Nephron (organoid): ENCODE measurements around the gene CELF1.

ENCODE experiments used
- H3K27ac Mint-ChIP-seq, 3 experiments: 2 replicates each; pipeline ENCODE4 v1.8.0; 2020; ENCODE audit warnings: mixed read lengths in 3 of 3, mild to moderate bottlenecking in 2 of 3, moderate library complexity in 1 of 3
- H3K27me3 Mint-ChIP-seq: 2 replicates; pipeline ENCODE4 v1.8.0; 2021; ENCODE audit warnings: low read depth, mild to moderate bottlenecking, moderate library complexity, mixed read lengths
- H3K36me3 Mint-ChIP-seq: 2 replicates; pipeline ENCODE4 v1.8.0; 2020; ENCODE audit warnings: low read depth, mixed read lengths
- H3K4me1 Mint-ChIP-seq: 2 replicates; pipeline ENCODE4 v1.8.0; 2020; ENCODE audit warnings: mixed read lengths
- H3K4me3 Mint-ChIP-seq, 3 experiments: 2 replicates each; pipeline ENCODE4 v1.8.0; 2020; ENCODE audit warnings: mild to moderate bottlenecking in 3 of 3, mixed read lengths in 3 of 3, moderate library complexity in 2 of 3
- H3K9me3 Mint-ChIP-seq: 2 replicates; pipeline ENCODE4 v1.8.0; 2020; ENCODE audit warnings: mixed read lengths
- TF ChIP-seq, protein P1 (sequence below), 3 experiments: fragments of 200-600 bp; sonication (generic); IDR thresholded peaks; one replicate each; pipeline ENCODE4 v1.5.0; 2021; ENCODE audit warnings: antibody characterized with exemption in 3 of 3; ENCODE audit not compliant: unreplicated experiment in 3 of 3

The CELF1 gene

DNA sequence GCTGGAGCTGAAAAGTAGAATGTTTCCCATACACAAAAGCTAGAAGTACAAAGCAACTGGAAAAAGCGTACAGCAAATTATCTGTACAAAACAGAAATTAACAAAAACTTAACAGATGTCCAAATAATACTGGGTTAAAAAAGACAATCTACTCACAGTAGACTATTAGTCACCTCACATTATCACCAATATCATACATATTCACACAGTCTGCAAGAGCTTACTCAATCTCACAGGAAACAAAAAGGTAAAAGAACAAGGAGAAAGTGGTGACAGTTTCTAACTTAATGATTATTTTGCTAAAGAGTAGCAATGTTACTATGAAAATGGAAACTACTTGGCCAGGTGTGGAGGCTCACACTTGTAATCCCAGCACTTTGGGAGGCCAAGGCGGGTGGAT lies 11.9 kb downstream of the CELF1 start:
- Mint-ChIP-seq H3K36me3 (peaks cover 4% of the 10 kb centered on the region), H3K27me3 (no peaks in the 10 kb centered on the region), H3K9me3 (no peaks in the 10 kb centered on the region), H3K4me1 (peaks cover 37% of the 10 kb centered on the region), H3K4me3 (no peak overlapping the region), H3K27ac (peak overlapping the region in 1 of 3 experiments; percentile 55)
- TF ChIP-seq, protein P1, sequence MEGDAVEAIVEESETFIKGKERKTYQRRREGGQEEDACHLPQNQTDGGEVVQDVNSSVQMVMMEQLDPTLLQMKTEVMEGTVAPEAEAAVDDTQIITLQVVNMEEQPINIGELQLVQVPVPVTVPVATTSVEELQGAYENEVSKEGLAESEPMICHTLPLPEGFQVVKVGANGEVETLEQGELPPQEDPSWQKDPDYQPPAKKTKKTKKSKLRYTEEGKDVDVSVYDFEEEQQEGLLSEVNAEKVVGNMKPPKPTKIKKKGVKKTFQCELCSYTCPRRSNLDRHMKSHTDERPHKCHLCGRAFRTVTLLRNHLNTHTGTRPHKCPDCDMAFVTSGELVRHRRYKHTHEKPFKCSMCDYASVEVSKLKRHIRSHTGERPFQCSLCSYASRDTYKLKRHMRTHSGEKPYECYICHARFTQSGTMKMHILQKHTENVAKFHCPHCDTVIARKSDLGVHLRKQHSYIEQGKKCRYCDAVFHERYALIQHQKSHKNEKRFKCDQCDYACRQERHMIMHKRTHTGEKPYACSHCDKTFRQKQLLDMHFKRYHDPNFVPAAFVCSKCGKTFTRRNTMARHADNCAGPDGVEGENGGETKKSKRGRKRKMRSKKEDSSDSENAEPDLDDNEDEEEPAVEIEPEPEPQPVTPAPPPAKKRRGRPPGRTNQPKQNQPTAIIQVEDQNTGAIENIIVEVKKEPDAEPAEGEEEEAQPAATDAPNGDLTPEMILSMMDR (IDR thresholded peaks at IDR 0.05; ENCODE audit: unreplicated experiment in 3 of 3), result no peak

- Mint-ChIP-seq H3K27ac (peak overlapping the region; percentile 7 to 78 (median 14)), H3K27me3 (no peaks in the 10 kb centered on the region), H3K36me3 (peaks cover 8% of the 10 kb centered on the region), H3K4me3 (no peak overlapping the region), H3K4me1 (peaks cover 42% of the 10 kb centered on the region), H3K9me3 (no peaks in the 10 kb centered on the region)
- TF ChIP-seq, protein P1 (IDR thresholded peaks at IDR 0.05; ENCODE audit: unreplicated experiment in 3 of 3), result no peak
Observed at GRCh38 chr11:47539681-47540039, 13.3 kb downstream of the CELF1 start.

DNA sequence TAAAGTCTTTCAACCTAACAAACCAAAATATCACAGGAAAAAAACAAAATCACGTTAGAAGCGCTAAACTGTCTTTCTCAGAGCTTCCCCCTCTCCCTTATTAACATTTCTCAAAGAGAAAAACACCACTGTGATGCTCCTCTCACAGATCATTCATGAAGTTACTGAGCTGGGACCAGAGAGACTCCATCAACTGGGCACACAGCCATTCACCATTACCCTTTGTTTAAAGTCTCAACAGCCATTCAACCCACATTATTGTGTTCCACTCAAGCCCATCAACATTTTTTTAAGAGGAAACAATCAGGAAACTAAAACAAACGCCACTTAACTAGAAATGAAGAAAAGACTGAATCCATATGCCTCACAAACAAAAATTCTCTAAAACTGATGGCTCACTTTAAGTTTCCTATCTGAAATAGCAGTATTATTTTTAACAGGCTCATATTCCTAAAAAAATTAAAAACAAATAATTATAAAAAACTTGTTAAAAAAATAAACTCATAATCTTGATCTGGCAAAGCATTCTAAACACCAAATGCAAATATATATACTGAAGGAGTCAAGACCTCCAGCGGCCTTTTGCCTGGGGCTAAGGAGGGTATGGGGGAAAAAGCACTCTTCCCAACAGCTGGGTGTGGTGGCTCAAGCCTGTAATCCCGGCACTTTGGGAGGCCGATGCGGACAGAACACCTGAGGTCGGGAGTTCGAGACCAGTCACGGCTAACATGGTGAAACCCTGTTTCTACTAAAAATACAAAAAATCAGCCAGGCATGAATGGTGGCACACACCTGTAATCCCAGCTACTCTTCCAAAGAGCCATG lies 14.0 kb downstream of the CELF1 start:
- H3K9me3 Mint-ChIP-seq, result no peaks in the 10 kb centered on the region
- H3K27me3 Mint-ChIP-seq, result no peaks in the 10 kb centered on the region
- H3K36me3 Mint-ChIP-seq, result peaks cover 8% of the 10 kb centered on the region
- H3K27ac Mint-ChIP-seq, result peak overlapping the region; percentile 15 to 78 (median 43)
- H3K4me1 Mint-ChIP-seq, result peaks cover 37% of the 10 kb centered on the region
- H3K4me3 Mint-ChIP-seq, result no peak overlapping the region
- TF ChIP-seq, protein P1 (IDR thresholded peaks at IDR 0.05; ENCODE audit: unreplicated experiment in 3 of 3), result no peak

- no peaks in the 10 kb centered on the region for H3K27me3 Mint-ChIP-seq
- H3K4me1 Mint-ChIP-seq, result peaks cover 45% of the 10 kb centered on the region
- no peak overlapping the region for H3K4me3 Mint-ChIP-seq
- no peaks in the 10 kb centered on the region for H3K9me3 Mint-ChIP-seq
- H3K27ac Mint-ChIP-seq, result peak overlapping the region in 1 of 3 experiments; percentile 33
- TF ChIP-seq, protein P1 (IDR thresholded peaks at IDR 0.05; ENCODE audit: unreplicated experiment in 3 of 3), result no peak
- peaks cover 8% of the 10 kb centered on the region for H3K36me3 Mint-ChIP-seq
Observed at GRCh38 chr11:47536915-47537314, 16.0 kb downstream of the CELF1 start.

GRCh38 chr11:47534704-47535251 lies 18.2 kb downstream of the CELF1 start:
- TF ChIP-seq, protein P1 (IDR thresholded peaks at IDR 0.05; ENCODE audit: unreplicated experiment in 3 of 3), result no peak
- Mint-ChIP-seq H3K4me3 (no peak overlapping the region), H3K36me3 (peaks cover 12% of the 10 kb centered on the region), H3K4me1 (peaks cover 43% of the 10 kb centered on the region), H3K27ac (peak overlapping the region in 1 of 3 experiments; percentile 29), H3K9me3 (no peaks in the 10 kb centered on the region), H3K27me3 (no peaks in the 10 kb centered on the region)
